GM23338 (cell line): ENCODE measurements around the gene TRAPPC2B. TPM values are rescaled to one million over a fixed set of nuclear protein-coding genes. Genes with fewer than 3 reads are reported as not detected.

Experiments
- ATAC-seq: fragments of 200-7000 bp; cut with Tn5 transposase; 3 replicates; pipeline ENCODE4 v1.9.1; 2020
- DNase-seq: peaks from one replicate; pipeline ENCODE4 v3.0.0-alpha.2; 2015; ENCODE audit warnings: low spot score
- H2AFZ ChIP-seq: fragments of 200-600 bp; sonication (generic); 2 replicates; pipeline ENCODE4 v1.8.0; 2016; ENCODE audit warnings: antibody characterized with exemption, mild to moderate bottlenecking, moderate library complexity
- H3F3A ChIP-seq: fragments of 200-600 bp; sonication (generic); replicated peaks from 2 replicates; pipeline ENCODE4 v1.8.0; 2017; ENCODE audit warnings: antibody characterized with exemption, mixed run types, low read depth
- H3K27ac ChIP-seq: fragments of 200-600 bp; sonication (generic); 2 replicates; pipeline ENCODE4 v1.6.1; 2016; ENCODE audit warnings: low read depth
- H3K27me3 ChIP-seq: fragments of 200-600 bp; sonication (generic); 2 replicates; pipeline ENCODE4 v1.8.0; 2016; ENCODE audit warnings: mild to moderate bottlenecking, mixed run types, moderate library complexity; ENCODE audit not compliant: insufficient read depth
- H3K36me3 ChIP-seq: fragments of 200-600 bp; sonication (generic); 2 replicates; pipeline ENCODE4 v1.8.0; 2016; ENCODE audit warnings: mild to moderate bottlenecking; ENCODE audit not compliant: insufficient read depth
- H3K4me1 ChIP-seq: fragments of 200-600 bp; sonication (generic); 2 replicates; pipeline ENCODE4 v1.8.0; 2016; ENCODE audit warnings: mild to moderate bottlenecking, moderate library complexity; ENCODE audit not compliant: insufficient read depth
- H3K4me2 ChIP-seq: fragments of 200-600 bp; sonication (generic); 2 replicates; pipeline ENCODE4 v1.7.1; 2017; ENCODE audit warnings: mixed run types
- H3K4me3 ChIP-seq: fragments of 200-600 bp; sonication (generic); 2 replicates; pipeline ENCODE4 v1.6.1; 2016; ENCODE audit warnings: mixed run types
- H3K79me2 ChIP-seq: fragments of 200-600 bp; sonication (generic); replicated peaks from 2 replicates; pipeline ENCODE4 v1.8.0; 2017; ENCODE audit warnings: mild to moderate bottlenecking; ENCODE audit not compliant: insufficient read depth
- H3K9me2 ChIP-seq: fragments of 200-600 bp; sonication (generic); 2 replicates; pipeline ENCODE4 v1.8.0; 2017; ENCODE audit not compliant: insufficient read depth
- H4K20me1 ChIP-seq: fragments of 200-600 bp; sonication (generic); replicated peaks from 2 replicates; pipeline ENCODE4 v1.8.0; 2017; ENCODE audit warnings: mild to moderate bottlenecking; ENCODE audit not compliant: insufficient read depth
- H3K27ac Mint-ChIP-seq: 2 replicates; pipeline ENCODE4 v1.8.0; 2020; ENCODE audit warnings: inconsistent platforms, mild to moderate bottlenecking, moderate library complexity, mixed read lengths
- H3K27me3 Mint-ChIP-seq: 3 replicates; pipeline ENCODE4 v1.8.0; 2022; ENCODE audit warnings: low read depth, mild to moderate bottlenecking, moderate library complexity, mixed read lengths, inconsistent platforms; ENCODE audit not compliant: insufficient read depth, poor library complexity
- H3K36me3 Mint-ChIP-seq: 3 replicates; pipeline ENCODE4 v1.8.0; 2021; ENCODE audit warnings: low read depth, mild to moderate bottlenecking, inconsistent platforms, moderate library complexity, mixed read lengths
- H3K4me1 Mint-ChIP-seq: 3 replicates; pipeline ENCODE4 v1.8.0; 2020; ENCODE audit warnings: mild to moderate bottlenecking, inconsistent platforms, mixed read lengths
- H3K4me3 Mint-ChIP-seq: 3 replicates; pipeline ENCODE4 v1.8.0; 2021; ENCODE audit warnings: moderate library complexity, mild to moderate bottlenecking, inconsistent platforms, mixed read lengths
- H3K9me3 Mint-ChIP-seq: 3 replicates; pipeline ENCODE4 v1.8.0; 2020; ENCODE audit warnings: moderate library complexity, mild to moderate bottlenecking, inconsistent platforms, mixed read lengths
- CREB1 ChIP-seq: fragments of 250-450 bp; sonication (Bioruptor Pico); IDR thresholded peaks from 2 replicates; pipeline ENCODE4 v1.5.0; 2020; ENCODE audit warnings: low read depth, mild to moderate bottlenecking, moderate library complexity
- ETS1 ChIP-seq: IDR thresholded peaks from 2 replicates; pipeline ENCODE4 v1.6.1; 2016; ENCODE audit warnings: antibody characterized with exemption
- EZH2 ChIP-seq: fragments of 200-600 bp; sonication (generic); IDR thresholded peaks from one replicate; pipeline ENCODE4 v1.8.0; 2017; ENCODE audit warnings: antibody characterized with exemption, mild to moderate bottlenecking, low read depth; ENCODE audit not compliant: unreplicated experiment
- EZH2phosphoT487 ChIP-seq: fragments of 200-600 bp; sonication (generic); IDR thresholded peaks from one replicate; pipeline ENCODE4 v1.8.1; 2018; ENCODE audit warnings: antibody characterized with exemption; ENCODE audit not compliant: unreplicated experiment
- JUNB ChIP-seq: IDR thresholded peaks from one replicate; pipeline ENCODE4 v1.6.1; 2016; ENCODE audit warnings: antibody characterized with exemption; ENCODE audit not compliant: unreplicated experiment
- NANOG ChIP-seq: IDR thresholded peaks from 2 replicates; pipeline ENCODE4 v1.6.1; 2016; ENCODE audit warnings: antibody characterized with exemption, borderline replicate concordance
- POLR2AphosphoS5 ChIP-seq: IDR thresholded peaks from 2 replicates; pipeline ENCODE4 v1.6.1; 2016; ENCODE audit warnings: antibody characterized with exemption, low read depth
- STAT1 ChIP-seq: IDR thresholded peaks from one replicate; pipeline ENCODE4 v1.6.1; 2016; ENCODE audit warnings: antibody characterized with exemption; ENCODE audit not compliant: unreplicated experiment
- ZNF114 ChIP-seq: fragments of 250-450 bp; sonication (Bioruptor Pico); IDR thresholded peaks from 2 replicates; pipeline ENCODE4 v1.5.0; 2020; ENCODE audit warnings: mild to moderate bottlenecking, moderate library complexity
- ZNF331 ChIP-seq: fragments of 250-450 bp; sonication (Bioruptor Pico); IDR thresholded peaks from 2 replicates; pipeline ENCODE4 v1.5.0; 2020; ENCODE audit warnings: low read depth, mild to moderate bottlenecking, moderate library complexity
- polyA plus RNA-seq: library from polyadenylated mRNA; unstranded; fragments of >200 nt; fragmentation: Nextera tagmentation; extraction: Ambion mirVana; gene quantifications from 2 replicates; pipeline ENCODE4 v1.2.1, GENCODE V29; 2016
- total RNA-seq: library from RNA; depleted of rRNA; stranded (reverse); fragments of >200 nt; shearing (Covaris generic); gene quantifications from 2 replicates; pipeline ENCODE4 v1.2.3, GENCODE V29; 2014
- TF ChIP-seq, protein P1 (sequence below), 2 experiments: fragments of 200-600 bp in 1 of 2; sonication (generic) in 1 of 2; conservative IDR thresholded peaks; 2 replicates each; pipeline versions ENCODE4 v1.5.1 to v1.6.1; 2016 to 2017; ENCODE audit warnings: antibody characterized with exemption in 2 of 2, low read depth in 2 of 2, mild to moderate bottlenecking in 2 of 2, moderate library complexity in 1 of 2
- TF ChIP-seq, protein P2 (sequence below): fragments of 250-450 bp; sonication (Bioruptor Pico); IDR thresholded peaks from 2 replicates; pipeline ENCODE4 v1.5.0; 2020; ENCODE audit warnings: mild to moderate bottlenecking, moderate library complexity
- TF ChIP-seq, protein P3 (sequence below): IDR thresholded peaks from one replicate; pipeline ENCODE4 v1.6.1; 2018; ENCODE audit warnings: antibody characterized with exemption; ENCODE audit not compliant: unreplicated experiment

Gene TRAPPC2B
- total and polyA plus RNA-seq, 2 experiments from 2014 or later = 17.1 to 55.2 TPM

- 0 out of 2 replicates have a peak, but pooled peaks cover 3% of the 10 kb centered on the region for H3K4me1 ChIP-seq
- peaks cover 29% of the 10 kb centered on the region for H3K79me2 ChIP-seq
- no peaks in the 10 kb centered on the region for H3K36me3 ChIP-seq
- no peaks in the 10 kb centered on the region for H3K9me2 ChIP-seq
- Mint-ChIP-seq H3K36me3 (no peaks in the 10 kb centered on the region), H3K9me3 (no peaks in the 10 kb centered on the region), H3K4me1 (peaks cover 13% of the 10 kb centered on the region), H3K27ac (peak overlapping the region; percentile 79), H3K4me3 (peak overlapping the region; percentile 94), H3K27me3 (peaks cover 2% of the 10 kb centered on the region)
- no peak overlapping the region for H3K27ac ChIP-seq
- TF ChIP-seq JUNB (no peak), EZH2phosphoT487 (no peak), STAT1 (no peak), NANOG (no peak), POLR2AphosphoS5 (no peak), ETS1 (no peak), ZNF114 (CRISPR knock-in tag) (no peak), ZNF331 (CRISPR knock-in tag) (no peak), EZH2 (no peak), CREB1 (no peak)
- TF ChIP-seq, protein P1, sequence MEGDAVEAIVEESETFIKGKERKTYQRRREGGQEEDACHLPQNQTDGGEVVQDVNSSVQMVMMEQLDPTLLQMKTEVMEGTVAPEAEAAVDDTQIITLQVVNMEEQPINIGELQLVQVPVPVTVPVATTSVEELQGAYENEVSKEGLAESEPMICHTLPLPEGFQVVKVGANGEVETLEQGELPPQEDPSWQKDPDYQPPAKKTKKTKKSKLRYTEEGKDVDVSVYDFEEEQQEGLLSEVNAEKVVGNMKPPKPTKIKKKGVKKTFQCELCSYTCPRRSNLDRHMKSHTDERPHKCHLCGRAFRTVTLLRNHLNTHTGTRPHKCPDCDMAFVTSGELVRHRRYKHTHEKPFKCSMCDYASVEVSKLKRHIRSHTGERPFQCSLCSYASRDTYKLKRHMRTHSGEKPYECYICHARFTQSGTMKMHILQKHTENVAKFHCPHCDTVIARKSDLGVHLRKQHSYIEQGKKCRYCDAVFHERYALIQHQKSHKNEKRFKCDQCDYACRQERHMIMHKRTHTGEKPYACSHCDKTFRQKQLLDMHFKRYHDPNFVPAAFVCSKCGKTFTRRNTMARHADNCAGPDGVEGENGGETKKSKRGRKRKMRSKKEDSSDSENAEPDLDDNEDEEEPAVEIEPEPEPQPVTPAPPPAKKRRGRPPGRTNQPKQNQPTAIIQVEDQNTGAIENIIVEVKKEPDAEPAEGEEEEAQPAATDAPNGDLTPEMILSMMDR (conservative IDR thresholded peaks at IDR 0.05; ENCODE audit: low read depth in 2 of 2) = no peak
- TF ChIP-seq, protein P2, sequence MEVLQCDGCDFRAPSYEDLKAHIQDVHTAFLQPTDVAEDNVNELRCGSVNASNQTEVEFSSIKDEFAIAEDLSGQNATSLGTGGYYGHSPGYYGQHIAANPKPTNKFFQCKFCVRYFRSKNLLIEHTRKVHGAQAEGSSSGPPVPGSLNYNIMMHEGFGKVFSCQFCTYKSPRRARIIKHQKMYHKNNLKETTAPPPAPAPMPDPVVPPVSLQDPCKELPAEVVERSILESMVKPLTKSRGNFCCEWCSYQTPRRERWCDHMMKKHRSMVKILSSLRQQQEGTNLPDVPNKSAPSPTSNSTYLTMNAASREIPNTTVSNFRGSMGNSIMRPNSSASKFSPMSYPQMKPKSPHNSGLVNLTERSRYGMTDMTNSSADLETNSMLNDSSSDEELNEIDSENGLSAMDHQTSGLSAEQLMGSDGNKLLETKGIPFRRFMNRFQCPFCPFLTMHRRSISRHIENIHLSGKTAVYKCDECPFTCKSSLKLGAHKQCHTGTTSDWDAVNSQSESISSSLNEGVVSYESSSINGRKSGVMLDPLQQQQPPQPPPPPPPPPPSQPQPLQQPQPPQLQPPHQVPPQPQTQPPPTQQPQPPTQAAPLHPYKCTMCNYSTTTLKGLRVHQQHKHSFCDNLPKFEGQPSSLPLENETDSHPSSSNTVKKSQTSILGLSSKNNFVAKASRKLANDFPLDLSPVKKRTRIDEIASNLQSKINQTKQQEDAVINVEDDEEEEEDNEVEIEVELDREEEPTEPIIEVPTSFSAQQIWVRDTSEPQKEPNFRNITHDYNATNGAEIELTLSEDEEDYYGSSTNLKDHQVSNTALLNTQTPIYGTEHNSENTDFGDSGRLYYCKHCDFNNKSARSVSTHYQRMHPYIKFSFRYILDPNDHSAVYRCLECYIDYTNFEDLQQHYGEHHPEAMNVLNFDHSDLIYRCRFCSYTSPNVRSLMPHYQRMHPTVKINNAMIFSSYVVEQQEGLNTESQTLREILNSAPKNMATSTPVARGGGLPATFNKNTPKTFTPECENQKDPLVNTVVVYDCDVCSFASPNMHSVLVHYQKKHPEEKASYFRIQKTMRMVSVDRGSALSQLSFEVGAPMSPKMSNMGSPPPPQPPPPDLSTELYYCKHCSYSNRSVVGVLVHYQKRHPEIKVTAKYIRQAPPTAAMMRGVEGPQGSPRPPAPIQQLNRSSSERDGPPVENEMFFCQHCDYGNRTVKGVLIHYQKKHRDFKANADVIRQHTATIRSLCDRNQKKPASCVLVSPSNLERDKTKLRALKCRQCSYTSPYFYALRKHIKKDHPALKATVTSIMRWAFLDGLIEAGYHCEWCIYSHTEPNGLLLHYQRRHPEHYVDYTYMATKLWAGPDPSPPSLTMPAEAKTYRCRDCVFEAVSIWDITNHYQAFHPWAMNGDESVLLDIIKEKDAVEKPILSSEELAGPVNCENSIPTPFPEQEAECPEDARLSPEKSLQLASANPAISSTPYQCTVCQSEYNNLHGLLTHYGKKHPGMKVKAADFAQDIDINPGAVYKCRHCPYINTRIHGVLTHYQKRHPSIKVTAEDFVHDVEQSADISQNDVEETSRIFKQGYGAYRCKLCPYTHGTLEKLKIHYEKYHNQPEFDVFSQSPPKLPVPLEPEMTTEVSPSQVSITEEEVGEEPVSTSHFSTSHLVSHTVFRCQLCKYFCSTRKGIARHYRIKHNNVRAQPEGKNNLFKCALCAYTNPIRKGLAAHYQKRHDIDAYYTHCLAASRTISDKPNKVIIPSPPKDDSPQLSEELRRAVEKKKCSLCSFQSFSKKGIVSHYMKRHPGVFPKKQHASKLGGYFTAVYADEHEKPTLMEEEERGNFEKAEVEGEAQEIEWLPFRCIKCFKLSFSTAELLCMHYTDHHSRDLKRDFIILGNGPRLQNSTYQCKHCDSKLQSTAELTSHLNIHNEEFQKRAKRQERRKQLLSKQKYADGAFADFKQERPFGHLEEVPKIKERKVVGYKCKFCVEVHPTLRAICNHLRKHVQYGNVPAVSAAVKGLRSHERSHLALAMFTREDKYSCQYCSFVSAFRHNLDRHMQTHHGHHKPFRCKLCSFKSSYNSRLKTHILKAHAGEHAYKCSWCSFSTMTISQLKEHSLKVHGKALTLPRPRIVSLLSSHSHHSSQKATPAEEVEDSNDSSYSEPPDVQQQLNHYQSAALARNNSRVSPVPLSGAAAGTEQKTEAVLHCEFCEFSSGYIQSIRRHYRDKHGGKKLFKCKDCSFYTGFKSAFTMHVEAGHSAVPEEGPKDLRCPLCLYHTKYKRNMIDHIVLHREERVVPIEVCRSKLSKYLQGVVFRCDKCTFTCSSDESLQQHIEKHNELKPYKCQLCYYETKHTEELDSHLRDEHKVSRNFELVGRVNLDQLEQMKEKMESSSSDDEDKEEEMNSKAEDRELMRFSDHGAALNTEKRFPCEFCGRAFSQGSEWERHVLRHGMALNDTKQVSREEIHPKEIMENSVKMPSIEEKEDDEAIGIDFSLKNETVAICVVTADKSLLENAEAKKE = no peak
- TF ChIP-seq, protein P3, sequence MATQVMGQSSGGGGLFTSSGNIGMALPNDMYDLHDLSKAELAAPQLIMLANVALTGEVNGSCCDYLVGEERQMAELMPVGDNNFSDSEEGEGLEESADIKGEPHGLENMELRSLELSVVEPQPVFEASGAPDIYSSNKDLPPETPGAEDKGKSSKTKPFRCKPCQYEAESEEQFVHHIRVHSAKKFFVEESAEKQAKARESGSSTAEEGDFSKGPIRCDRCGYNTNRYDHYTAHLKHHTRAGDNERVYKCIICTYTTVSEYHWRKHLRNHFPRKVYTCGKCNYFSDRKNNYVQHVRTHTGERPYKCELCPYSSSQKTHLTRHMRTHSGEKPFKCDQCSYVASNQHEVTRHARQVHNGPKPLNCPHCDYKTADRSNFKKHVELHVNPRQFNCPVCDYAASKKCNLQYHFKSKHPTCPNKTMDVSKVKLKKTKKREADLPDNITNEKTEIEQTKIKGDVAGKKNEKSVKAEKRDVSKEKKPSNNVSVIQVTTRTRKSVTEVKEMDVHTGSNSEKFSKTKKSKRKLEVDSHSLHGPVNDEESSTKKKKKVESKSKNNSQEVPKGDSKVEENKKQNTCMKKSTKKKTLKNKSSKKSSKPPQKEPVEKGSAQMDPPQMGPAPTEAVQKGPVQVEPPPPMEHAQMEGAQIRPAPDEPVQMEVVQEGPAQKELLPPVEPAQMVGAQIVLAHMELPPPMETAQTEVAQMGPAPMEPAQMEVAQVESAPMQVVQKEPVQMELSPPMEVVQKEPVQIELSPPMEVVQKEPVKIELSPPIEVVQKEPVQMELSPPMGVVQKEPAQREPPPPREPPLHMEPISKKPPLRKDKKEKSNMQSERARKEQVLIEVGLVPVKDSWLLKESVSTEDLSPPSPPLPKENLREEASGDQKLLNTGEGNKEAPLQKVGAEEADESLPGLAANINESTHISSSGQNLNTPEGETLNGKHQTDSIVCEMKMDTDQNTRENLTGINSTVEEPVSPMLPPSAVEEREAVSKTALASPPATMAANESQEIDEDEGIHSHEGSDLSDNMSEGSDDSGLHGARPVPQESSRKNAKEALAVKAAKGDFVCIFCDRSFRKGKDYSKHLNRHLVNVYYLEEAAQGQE = no peak
- H3F3A ChIP-seq = no peaks in the 10 kb centered on the region
- H3K27me3 ChIP-seq = peaks cover 5% of the 10 kb centered on the region; the same call in 1 of the 2 replicates
- peak; percentile 2 for DNase-seq
- no peaks in the 10 kb centered on the region; the same call in 1 of the 2 replicates for H4K20me1 ChIP-seq
- ATAC-seq = no peak
- H3K4me2 ChIP-seq = peak overlapping the region; percentile 71
- peak overlapping the region; percentile 92 for H2AFZ ChIP-seq
- peak overlapping the region; percentile 47 for H3K4me3 ChIP-seq
Measured at GRCh38 chr19:57389194-57389729, 25.9 kb downstream of the TRAPPC2B start.
